ENCODE results near the gene SHROOM4. TPM values are rescaled to one million over a fixed set of nuclear protein-coding genes. Genes with fewer than 3 reads are reported as not detected.

SHROOM4 gene
- total RNA-seq, 1 donor from 2014 or later: 6.1 TPM

- no peaks in the 10 kb centered on the region for H3K36me3 ChIP-seq (ENCODE audit: control insufficient read depth, insufficient read depth, low read length)
- DNase-seq (ENCODE audit: low read depth): no peak
- TF ChIP-seq CTCF (IDR thresholded peaks at IDR 0.05; ENCODE audit: insufficient read depth, low read length, poor library complexity, severe bottlenecking): no peak
- no peak overlapping the region for H3K4me3 ChIP-seq (ENCODE audit: low read depth, low read length)
- H3K27me3 ChIP-seq (ENCODE audit: control insufficient read depth, insufficient read depth, low read length): no peaks in the 10 kb centered on the region
These were observed 5.0 kb upstream of the SHROOM4 start for GRCh38 chrX:50818986-50819385.

GRCh38 chrX:50815120-50815519 lies 1.1 kb upstream of the SHROOM4 start:
- no peak for TF ChIP-seq CTCF (IDR thresholded peaks at IDR 0.05; ENCODE audit: insufficient read depth, low read length, poor library complexity, severe bottlenecking)
- no peak for DNase-seq (ENCODE audit: low read depth)
- H3K36me3 ChIP-seq (ENCODE audit: control insufficient read depth, insufficient read depth, low read length): no peaks in the 10 kb centered on the region
- no peak overlapping the region for H3K4me3 ChIP-seq (ENCODE audit: low read depth, low read length)
- H3K27me3 ChIP-seq (ENCODE audit: control insufficient read depth, insufficient read depth, low read length): no peaks in the 10 kb centered on the region

- DNase-seq (ENCODE audit: low read depth): no peak
These were observed 707 bp upstream of the SHROOM4 start for GRCh38 chrX:50814701-50815100.

GRCh38 chrX:50812995-50813842 lies 775 bp downstream of the SHROOM4 start:
- Histone ChIP-seq H3K4me3 (ENCODE audit: low read depth, low read length) (peak overlapping the region; percentile 54), H3K27me3 (ENCODE audit: control insufficient read depth, insufficient read depth, low read length) (no peaks in the 10 kb centered on the region), H3K36me3 (ENCODE audit: control insufficient read depth, insufficient read depth, low read length) (no peaks in the 10 kb centered on the region)
- no peak for DNase-seq (ENCODE audit: low read depth)
- no peak for TF ChIP-seq CTCF (IDR thresholded peaks at IDR 0.05; ENCODE audit: insufficient read depth, low read length, poor library complexity, severe bottlenecking)

More at GRCh38 chrX:50814701-50815100, 707 bp upstream of the SHROOM4 start:
- no peak overlapping the region for H3K4me3 ChIP-seq (ENCODE audit: low read depth, low read length)
- H3K36me3 ChIP-seq (ENCODE audit: control insufficient read depth, insufficient read depth, low read length): no peaks in the 10 kb centered on the region
- no peaks in the 10 kb centered on the region for H3K27me3 ChIP-seq (ENCODE audit: control insufficient read depth, insufficient read depth, low read length)
- no peak for TF ChIP-seq CTCF (IDR thresholded peaks at IDR 0.05; ENCODE audit: insufficient read depth, low read length, poor library complexity, severe bottlenecking)

GRCh38 chrX:50805276-50805675 lies 8.7 kb downstream of the SHROOM4 start:
- no peak for TF ChIP-seq CTCF (IDR thresholded peaks at IDR 0.05; ENCODE audit: insufficient read depth, low read length, poor library complexity, severe bottlenecking)
- H3K27me3 ChIP-seq (ENCODE audit: control insufficient read depth, insufficient read depth, low read length): no peaks in the 10 kb centered on the region
- DNase-seq (ENCODE audit: low read depth): peak; percentile 31
- no peaks in the 10 kb centered on the region for H3K36me3 ChIP-seq (ENCODE audit: control insufficient read depth, insufficient read depth, low read length)
- no peak overlapping the region for H3K4me3 ChIP-seq (ENCODE audit: low read depth, low read length)

GRCh38 chrX:50801135-50801534 lies 12.9 kb downstream of the SHROOM4 start:
- no peaks in the 10 kb centered on the region for H3K36me3 ChIP-seq (ENCODE audit: control insufficient read depth, insufficient read depth, low read length)
- TF ChIP-seq CTCF (IDR thresholded peaks at IDR 0.05; ENCODE audit: insufficient read depth, low read length, poor library complexity, severe bottlenecking): no peak
- DNase-seq (ENCODE audit: low read depth): no peak
- H3K4me3 ChIP-seq (ENCODE audit: low read depth, low read length): no peak overlapping the region
- H3K27me3 ChIP-seq (ENCODE audit: control insufficient read depth, insufficient read depth, low read length): no peaks in the 10 kb centered on the region

All from kidney epithelial cell (primary cell).